ENCODE results near the gene VEGFD.
A peak's percentile ranks its signal among the peaks of the same experiment; 100 is the strongest.

VEGFD gene

DNA sequence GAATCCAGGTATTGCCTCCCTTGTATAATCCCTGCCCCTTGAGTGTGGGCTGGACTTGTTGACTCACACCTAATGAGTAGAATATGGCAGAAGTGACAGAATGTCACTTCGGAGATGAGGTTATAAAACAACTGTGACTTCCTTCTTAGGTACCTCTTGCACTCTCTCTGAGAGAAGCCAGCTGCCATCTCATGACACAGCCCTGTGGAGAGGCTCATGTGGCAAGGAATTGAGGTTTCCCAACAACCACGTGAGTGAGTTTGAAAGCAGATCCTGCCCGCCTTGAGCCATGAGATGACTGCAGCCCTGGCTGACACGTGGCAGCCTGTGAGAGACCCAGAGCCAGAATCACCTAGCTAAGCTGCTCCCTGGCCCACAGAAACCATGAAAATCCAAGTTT, 82.3 kb downstream of the VEGFD start:
- H3K4me3 ChIP-seq (replicated peaks in 1 of 2; ENCODE audit: low read depth in 2 of 2, low read length in 2 of 2): no peak overlapping the region
- TF ChIP-seq, protein P1, sequence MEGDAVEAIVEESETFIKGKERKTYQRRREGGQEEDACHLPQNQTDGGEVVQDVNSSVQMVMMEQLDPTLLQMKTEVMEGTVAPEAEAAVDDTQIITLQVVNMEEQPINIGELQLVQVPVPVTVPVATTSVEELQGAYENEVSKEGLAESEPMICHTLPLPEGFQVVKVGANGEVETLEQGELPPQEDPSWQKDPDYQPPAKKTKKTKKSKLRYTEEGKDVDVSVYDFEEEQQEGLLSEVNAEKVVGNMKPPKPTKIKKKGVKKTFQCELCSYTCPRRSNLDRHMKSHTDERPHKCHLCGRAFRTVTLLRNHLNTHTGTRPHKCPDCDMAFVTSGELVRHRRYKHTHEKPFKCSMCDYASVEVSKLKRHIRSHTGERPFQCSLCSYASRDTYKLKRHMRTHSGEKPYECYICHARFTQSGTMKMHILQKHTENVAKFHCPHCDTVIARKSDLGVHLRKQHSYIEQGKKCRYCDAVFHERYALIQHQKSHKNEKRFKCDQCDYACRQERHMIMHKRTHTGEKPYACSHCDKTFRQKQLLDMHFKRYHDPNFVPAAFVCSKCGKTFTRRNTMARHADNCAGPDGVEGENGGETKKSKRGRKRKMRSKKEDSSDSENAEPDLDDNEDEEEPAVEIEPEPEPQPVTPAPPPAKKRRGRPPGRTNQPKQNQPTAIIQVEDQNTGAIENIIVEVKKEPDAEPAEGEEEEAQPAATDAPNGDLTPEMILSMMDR (IDR thresholded peaks at IDR 0.05; ENCODE audit: low read depth, low read length): no peak
- DNase-seq (ENCODE audit: low read depth in 2 of 2): peak; percentile 37 to 42

DNA sequence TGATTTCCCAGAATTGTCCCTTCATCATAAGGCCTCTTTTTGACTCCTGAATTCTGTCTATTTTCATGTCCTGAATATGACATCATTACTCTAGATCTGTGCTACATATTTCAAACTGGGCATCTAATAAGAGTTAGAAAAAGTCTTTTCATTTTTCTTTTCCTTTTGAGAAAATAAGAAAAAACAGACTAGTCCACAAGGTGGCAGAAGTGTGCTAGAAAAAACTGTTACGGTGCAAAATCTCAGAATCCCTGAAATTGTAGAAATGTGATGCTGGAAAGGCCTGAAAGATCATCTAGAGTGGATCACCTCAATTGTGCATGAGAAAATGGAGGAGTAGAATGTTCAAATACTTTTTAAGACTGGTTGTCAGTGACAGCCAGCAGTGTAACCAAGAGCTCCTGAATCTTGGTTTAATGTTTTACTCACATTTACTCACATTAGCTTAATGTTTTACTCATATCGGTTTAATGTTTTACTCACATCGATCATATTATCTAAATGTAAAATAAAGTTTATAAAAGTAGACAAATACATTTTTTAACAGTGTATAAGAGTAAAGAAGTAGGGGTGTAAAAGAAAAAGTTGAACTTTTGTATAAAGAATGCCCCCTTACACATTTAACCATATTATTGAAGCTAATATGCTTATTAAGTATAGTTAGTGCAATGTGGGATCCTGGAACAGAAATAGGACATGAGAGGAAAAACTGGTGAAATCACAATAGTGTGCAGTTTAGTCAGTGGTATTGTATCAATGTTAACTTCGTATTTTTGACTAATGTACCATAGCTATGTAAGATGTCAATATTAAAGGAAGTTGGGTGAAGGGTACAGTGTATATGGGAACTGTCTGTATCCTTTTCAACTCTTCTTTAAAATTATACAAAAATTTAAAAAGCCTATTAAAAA, 84.0 kb downstream of the VEGFD start:
- TF ChIP-seq, protein P1 (IDR thresholded peaks at IDR 0.05; ENCODE audit: low read depth, low read length): peak; percentile 11
- H3K4me3 ChIP-seq (replicated peaks in 1 of 2; ENCODE audit: low read depth in 2 of 2, low read length in 2 of 2): no peak overlapping the region
- peak; percentile 40 to 46 for DNase-seq (ENCODE audit: low read depth in 2 of 2)

DNA sequence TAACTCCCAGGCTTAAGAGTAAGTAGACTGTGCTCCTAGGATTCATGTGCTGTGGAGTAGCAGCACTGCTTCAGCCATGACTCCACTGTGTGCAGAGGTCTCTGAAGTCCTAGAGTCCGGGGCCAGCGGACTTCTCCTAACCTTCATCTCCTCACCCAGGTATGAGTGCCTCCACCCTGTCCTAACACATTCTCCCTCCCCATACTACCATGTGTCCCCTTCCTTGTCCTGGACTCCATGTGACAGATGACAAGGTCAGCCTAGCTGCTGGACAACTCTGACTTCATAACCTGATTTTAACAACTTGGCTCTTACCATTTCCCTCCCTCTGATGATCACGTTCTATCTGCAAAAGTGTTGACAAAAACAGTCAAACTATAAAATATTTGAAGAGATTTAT, 85.4 kb downstream of the VEGFD start:
- DNase-seq (ENCODE audit: low read depth in 2 of 2): no peak
- TF ChIP-seq, protein P1 (IDR thresholded peaks at IDR 0.05; ENCODE audit: low read depth, low read length): no peak
- no peak overlapping the region for H3K4me3 ChIP-seq (replicated peaks in 1 of 2; ENCODE audit: low read depth in 2 of 2, low read length in 2 of 2)

DNA sequence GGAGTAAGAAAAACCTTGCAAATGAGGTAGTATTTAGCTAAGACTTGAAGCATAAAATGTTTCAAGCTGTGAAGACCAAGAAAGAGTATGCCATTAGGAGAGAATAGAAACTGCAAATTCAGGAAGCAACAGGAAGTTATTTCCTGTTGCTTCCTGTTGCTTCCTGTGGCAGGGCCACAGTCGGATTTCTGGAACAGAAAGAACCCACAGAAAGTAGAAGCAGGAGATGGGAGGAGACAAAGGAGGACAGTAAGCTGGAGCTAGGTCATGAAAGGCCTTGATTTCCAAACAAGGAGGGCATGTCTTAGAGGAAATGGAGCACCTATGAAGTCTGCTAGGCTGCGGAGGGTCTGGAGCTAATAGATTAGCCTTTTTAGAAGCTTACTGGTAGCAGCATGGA, 86.0 kb downstream of the VEGFD start:
- no peak overlapping the region for H3K4me3 ChIP-seq (replicated peaks in 1 of 2; ENCODE audit: low read depth in 2 of 2, low read length in 2 of 2)
- TF ChIP-seq, protein P1 (IDR thresholded peaks at IDR 0.05; ENCODE audit: low read depth, low read length): no peak
- peak; percentile 11 to 46 for DNase-seq (ENCODE audit: low read depth in 2 of 2)

Data from cardiac fibroblast (primary cell).